Tibial nerve (tissue), 4 donors: Measurements from ENCODE around the gene PCLO.

Experiments used
- EP300 ChIP-seq, 2 donors: sonication (generic); formaldehyde crosslinking; IDR thresholded peaks; one replicate each; pipeline ENCODE4 v1.6.1; 2017; ENCODE audit warnings: antibody characterized with exemption in 2 of 2, mild to moderate bottlenecking in 1 of 2
- TF ChIP-seq, protein P1 (sequence below), 5 experiments: fragments of 200-600 bp in 3 of 5; fragments of 450-650 bp in 2 of 5; sonication (generic) in 3 of 5; IDR thresholded peaks; one replicate each; pipeline ENCODE4 v1.5.1; 2016 to 2019; ENCODE audit warnings: antibody characterized with exemption in 5 of 5, mild to moderate bottlenecking in 3 of 5, moderate library complexity in 2 of 5

DNA sequence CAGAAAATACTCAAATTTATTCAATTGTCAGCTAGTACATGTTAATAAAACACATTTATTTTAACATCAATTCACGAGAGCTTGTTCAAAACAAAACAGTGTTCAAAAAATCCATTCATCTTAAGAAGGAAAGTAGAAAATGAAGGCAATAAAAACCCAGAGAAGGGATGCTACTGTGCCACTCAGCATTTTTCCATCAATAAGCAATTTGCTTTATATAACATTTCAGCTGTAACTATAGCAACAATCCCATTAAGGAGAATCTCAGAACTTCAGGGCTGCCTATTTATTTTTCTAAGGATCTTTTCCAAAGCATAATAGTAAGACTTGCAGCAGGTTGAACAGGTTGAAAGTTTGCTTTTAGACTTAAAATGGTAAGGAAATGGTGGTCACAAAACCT, 190.5 kb downstream of the PCLO start:
- TF ChIP-seq EP300 (IDR thresholded peaks at IDR 0.05) = no peak
- TF ChIP-seq, protein P1, sequence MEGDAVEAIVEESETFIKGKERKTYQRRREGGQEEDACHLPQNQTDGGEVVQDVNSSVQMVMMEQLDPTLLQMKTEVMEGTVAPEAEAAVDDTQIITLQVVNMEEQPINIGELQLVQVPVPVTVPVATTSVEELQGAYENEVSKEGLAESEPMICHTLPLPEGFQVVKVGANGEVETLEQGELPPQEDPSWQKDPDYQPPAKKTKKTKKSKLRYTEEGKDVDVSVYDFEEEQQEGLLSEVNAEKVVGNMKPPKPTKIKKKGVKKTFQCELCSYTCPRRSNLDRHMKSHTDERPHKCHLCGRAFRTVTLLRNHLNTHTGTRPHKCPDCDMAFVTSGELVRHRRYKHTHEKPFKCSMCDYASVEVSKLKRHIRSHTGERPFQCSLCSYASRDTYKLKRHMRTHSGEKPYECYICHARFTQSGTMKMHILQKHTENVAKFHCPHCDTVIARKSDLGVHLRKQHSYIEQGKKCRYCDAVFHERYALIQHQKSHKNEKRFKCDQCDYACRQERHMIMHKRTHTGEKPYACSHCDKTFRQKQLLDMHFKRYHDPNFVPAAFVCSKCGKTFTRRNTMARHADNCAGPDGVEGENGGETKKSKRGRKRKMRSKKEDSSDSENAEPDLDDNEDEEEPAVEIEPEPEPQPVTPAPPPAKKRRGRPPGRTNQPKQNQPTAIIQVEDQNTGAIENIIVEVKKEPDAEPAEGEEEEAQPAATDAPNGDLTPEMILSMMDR (IDR thresholded peaks at IDR 0.05) = no peak
